ENCODE data around the gene UVRAG.

- TF ChIP-seq CTCF (IDR thresholded peaks at IDR 0.05; ENCODE audit: insufficient read depth, low read length, poor library complexity, severe bottlenecking) (no peak), EZH2phosphoT487 (conservative IDR thresholded peaks at IDR 0.05; ENCODE audit: low read length) (no peak)
Observed at GRCh38 chr11:76158394-76159302, 343.6 kb downstream of the UVRAG start.
